Fibroblast of lung (primary cell): ENCODE measurements around the gene NKX2-1. TPM values are rescaled to one million over a fixed set of nuclear protein-coding genes. Genes with fewer than 3 reads are reported as not detected.
A peak's percentile ranks its signal among the peaks of the same experiment; 100 is the strongest.

Experiments
- DNase-seq, 2 donors: peaks; one replicate each; pipeline versions ENCODE4 v3.0.0 to v3.0.0-alpha.2; 2010; ENCODE audit warnings: low read depth in 2 of 2
- H2AFZ ChIP-seq: 2 replicates; pipeline ENCODE4 v1.5.1; 2012; ENCODE audit warnings: low read length, control low read depth, inconsistent platforms
- H3K27ac ChIP-seq: 2 replicates; pipeline ENCODE4 v1.5.1; 2011; ENCODE audit warnings: low read length, control low read depth; ENCODE audit not compliant: insufficient read depth
- H3K27me3 ChIP-seq: 2 replicates; pipeline ENCODE4 v1.5.1; 2011; ENCODE audit warnings: mild to moderate bottlenecking, low read length; ENCODE audit not compliant: control insufficient read depth, insufficient read depth
- H3K36me3 ChIP-seq: 2 replicates; pipeline ENCODE4 v1.5.1; 2011; ENCODE audit warnings: low read length; ENCODE audit not compliant: control insufficient read depth, insufficient read depth
- H3K4me1 ChIP-seq: 2 replicates; pipeline ENCODE4 v1.5.1; 2011; ENCODE audit warnings: low read length; ENCODE audit not compliant: control insufficient read depth, insufficient read depth; ENCODE audit errors: extremely low read depth
- H3K4me2 ChIP-seq: 2 replicates; pipeline ENCODE4 v1.5.1; 2011; ENCODE audit warnings: low read length, control low read depth; ENCODE audit not compliant: insufficient read depth; ENCODE audit errors: extremely low read depth
- H3K4me3 ChIP-seq, 4 experiments: fragments of 200-600 bp in 1 of 4; sonication (generic) in 1 of 4; replicated peaks in 1 of 4; 2 replicates each; pipeline ENCODE4 v1.5.1; 2011 to 2016; ENCODE audit warnings: low read length in 4 of 4, low read depth in 3 of 4, mild to moderate bottlenecking in 3 of 4, control low read depth in 2 of 4, inconsistent platforms in 1 of 4, mixed read lengths in 1 of 4; ENCODE audit not compliant: insufficient read depth in 1 of 4; ENCODE audit errors: control extremely low read depth in 1 of 4
- H3K79me2 ChIP-seq: 2 replicates; pipeline ENCODE4 v1.5.1; 2012; ENCODE audit warnings: mild to moderate bottlenecking, low read length, inconsistent platforms; ENCODE audit not compliant: control insufficient read depth, insufficient read depth
- H3K9ac ChIP-seq: 2 replicates; pipeline ENCODE4 v1.5.1; 2011; ENCODE audit warnings: mild to moderate bottlenecking, low read length, control low read depth; ENCODE audit not compliant: insufficient read depth
- H3K9me3 ChIP-seq: 2 replicates; pipeline ENCODE4 v1.5.1; 2012; ENCODE audit warnings: low read depth, low read length; ENCODE audit not compliant: control insufficient read depth, insufficient read depth
- H4K20me1 ChIP-seq: 2 replicates; pipeline ENCODE4 v1.5.1; 2011; ENCODE audit warnings: low read length; ENCODE audit not compliant: control insufficient read depth, insufficient read depth; ENCODE audit errors: extremely low read depth
- EZH2 ChIP-seq: IDR thresholded peaks from 2 replicates; pipeline ENCODE4 v1.5.1; 2012; ENCODE audit warnings: low read length, control low read depth, mild to moderate bottlenecking; ENCODE audit errors: missing control alignments
- polyA plus RNA-seq, 2 donors: library from polyadenylated mRNA; depleted of rRNA in 1 of 2; stranded (reverse) in 1 of 2; unstranded in 1 of 2; fragments of >200 nt; gene quantifications; 2 replicates each; pipeline ENCODE4 v1.2.1, GENCODE V29; 2011 to 2012; ENCODE audit warnings: missing spikeins in 1 of 2
- total RNA-seq: library from RNA; depleted of rRNA; stranded (reverse); fragments of >200 nt; gene quantifications from 2 replicates; pipeline ENCODE4 v1.2.1, GENCODE V29; 2014
- TF ChIP-seq, protein P1 (sequence below), 2 donors: IDR thresholded peaks in 1 of 2; conservative IDR thresholded peaks in 1 of 2; 1 replicate in 1 of 2; 2 replicates in 1 of 2; pipeline ENCODE4 v1.5.1; 2011 to 2012; ENCODE audit warnings: low read length in 2 of 2, control low read depth in 1 of 2, inconsistent platforms in 1 of 2, low read depth in 1 of 2, mild to moderate bottlenecking in 1 of 2

NKX2-1 gene
- total and polyA plus RNA-seq, 2 donors (not counting 1 experiment from before 2014, with no cell fraction given) = not detected

DNA sequence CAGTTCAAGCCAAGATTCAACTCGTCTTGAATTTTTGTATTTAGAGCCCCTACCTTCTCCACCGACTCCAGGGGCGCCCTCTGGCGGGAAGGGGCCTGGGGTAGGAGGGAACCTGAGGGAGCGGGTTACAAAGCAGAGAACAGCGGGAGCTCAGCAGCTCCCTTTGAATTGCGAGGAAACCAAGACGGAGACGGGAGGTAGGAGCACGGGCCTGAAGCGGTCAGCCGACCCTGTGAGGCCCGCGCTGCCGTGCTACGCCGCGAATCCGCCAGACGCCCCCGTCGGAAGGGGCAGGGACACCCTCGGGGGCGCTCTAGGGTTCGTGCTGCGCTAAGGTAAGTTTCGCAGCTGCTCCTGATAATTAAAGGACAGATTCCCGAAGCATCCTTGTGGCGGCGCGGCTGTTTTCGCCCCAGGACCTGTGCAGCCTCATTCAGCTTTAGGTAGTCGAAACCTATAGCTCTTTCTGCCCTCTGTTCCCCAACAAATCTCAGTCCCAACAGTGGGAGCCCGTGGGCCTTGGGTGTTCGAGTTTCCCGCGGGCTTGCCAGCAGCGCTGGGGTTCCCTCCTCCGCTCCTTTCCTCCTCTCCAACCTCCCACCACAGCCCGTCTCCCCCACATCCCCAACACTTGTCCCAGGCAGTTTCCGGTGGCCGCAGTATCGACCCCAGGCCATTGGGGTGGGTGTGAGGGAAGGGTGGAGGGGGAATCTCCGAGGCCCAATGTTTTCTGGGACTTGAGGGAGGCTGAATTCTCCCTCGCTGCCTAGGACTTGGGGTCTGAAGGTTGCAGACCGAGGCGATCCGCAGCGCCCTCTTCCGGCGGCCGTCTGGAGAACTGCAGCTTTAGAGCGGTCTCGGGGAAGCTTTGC lies 5.1 kb upstream of the NKX2-1 start:
- Histone ChIP-seq H3K27me3 (peaks cover 51% of the 10 kb centered on the region), H3K79me2 (no peaks in the 10 kb centered on the region), H3K27ac (no peak overlapping the region), H3K4me3 (no peak overlapping the region), H3K9ac (no peak overlapping the region), H2AFZ (no peak overlapping the region), H4K20me1 (no peaks in the 10 kb centered on the region), H3K4me1 (no peaks in the 10 kb centered on the region), H3K4me2 (no peak overlapping the region), H3K9me3 (no peaks in the 10 kb centered on the region), H3K36me3 (no peaks in the 10 kb centered on the region)
- TF ChIP-seq, protein P1, sequence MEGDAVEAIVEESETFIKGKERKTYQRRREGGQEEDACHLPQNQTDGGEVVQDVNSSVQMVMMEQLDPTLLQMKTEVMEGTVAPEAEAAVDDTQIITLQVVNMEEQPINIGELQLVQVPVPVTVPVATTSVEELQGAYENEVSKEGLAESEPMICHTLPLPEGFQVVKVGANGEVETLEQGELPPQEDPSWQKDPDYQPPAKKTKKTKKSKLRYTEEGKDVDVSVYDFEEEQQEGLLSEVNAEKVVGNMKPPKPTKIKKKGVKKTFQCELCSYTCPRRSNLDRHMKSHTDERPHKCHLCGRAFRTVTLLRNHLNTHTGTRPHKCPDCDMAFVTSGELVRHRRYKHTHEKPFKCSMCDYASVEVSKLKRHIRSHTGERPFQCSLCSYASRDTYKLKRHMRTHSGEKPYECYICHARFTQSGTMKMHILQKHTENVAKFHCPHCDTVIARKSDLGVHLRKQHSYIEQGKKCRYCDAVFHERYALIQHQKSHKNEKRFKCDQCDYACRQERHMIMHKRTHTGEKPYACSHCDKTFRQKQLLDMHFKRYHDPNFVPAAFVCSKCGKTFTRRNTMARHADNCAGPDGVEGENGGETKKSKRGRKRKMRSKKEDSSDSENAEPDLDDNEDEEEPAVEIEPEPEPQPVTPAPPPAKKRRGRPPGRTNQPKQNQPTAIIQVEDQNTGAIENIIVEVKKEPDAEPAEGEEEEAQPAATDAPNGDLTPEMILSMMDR (conservative IDR thresholded peaks at IDR 0.05 in 1 of 2, IDR thresholded peaks at IDR 0.05 in 1 of 2; ENCODE audit: low read depth in 1 of 2, low read length in 2 of 2) = peak in 1 of 2 donors; percentile 41
- TF ChIP-seq EZH2 = peak; percentile 81
- DNase-seq = no peak

GRCh38 chr14:36524220-36524837 lies 4.3 kb upstream of the NKX2-1 start:
- Histone ChIP-seq H3K27ac (no peak overlapping the region), H3K9me3 (no peaks in the 10 kb centered on the region), H2AFZ (no peak overlapping the region), H3K4me3 (no peak overlapping the region), H3K36me3 (no peaks in the 10 kb centered on the region), H4K20me1 (no peaks in the 10 kb centered on the region), H3K79me2 (no peaks in the 10 kb centered on the region), H3K4me2 (no peak overlapping the region), H3K9ac (no peak overlapping the region), H3K27me3 (peaks cover 57% of the 10 kb centered on the region), H3K4me1 (no peaks in the 10 kb centered on the region)
- DNase-seq = no peak
- TF ChIP-seq, protein P1 (conservative IDR thresholded peaks at IDR 0.05 in 1 of 2, IDR thresholded peaks at IDR 0.05 in 1 of 2; ENCODE audit: low read depth in 1 of 2, low read length in 2 of 2) = no peak

DNA sequence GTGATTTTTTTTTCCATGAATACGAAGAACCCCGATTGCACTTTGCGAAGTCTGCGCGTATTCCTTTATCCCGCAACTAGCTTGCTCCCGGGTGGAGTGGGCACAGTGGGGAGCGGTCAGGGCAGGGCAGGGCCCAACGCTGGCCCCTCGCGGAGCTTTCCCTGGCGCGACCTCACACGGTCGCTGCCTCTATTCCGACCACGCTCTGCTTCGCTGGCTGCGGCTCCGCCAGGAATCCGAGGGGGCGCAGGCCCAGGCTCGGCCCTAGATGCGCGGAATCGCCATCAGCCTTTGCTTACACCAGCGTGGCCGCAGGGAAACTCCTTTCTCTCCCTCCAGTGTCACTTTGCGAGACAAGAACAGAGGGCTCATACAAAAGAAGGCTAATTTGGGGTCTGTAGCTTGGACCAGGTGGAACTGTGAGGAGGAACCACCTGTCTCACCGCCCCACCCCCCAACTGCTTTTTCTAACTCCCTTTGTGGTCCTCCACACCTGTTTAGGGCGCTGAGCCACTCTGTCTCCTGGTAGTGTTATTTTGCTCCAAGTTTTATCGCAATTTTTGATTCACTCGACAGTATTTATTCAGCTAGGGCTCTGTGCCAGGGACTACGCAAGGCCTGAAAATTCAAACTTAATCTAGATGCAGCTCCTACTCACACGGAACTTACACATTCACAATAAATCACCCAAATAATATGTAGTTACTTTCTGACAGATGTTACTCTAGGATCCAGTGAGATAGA lies 3.1 kb upstream of the NKX2-1 start:
- Histone ChIP-seq H2AFZ (no peak overlapping the region), H3K27me3 (peaks cover 68% of the 10 kb centered on the region), H4K20me1 (no peaks in the 10 kb centered on the region), H3K79me2 (no peaks in the 10 kb centered on the region), H3K9ac (no peak overlapping the region), H3K27ac (no peak overlapping the region), H3K36me3 (no peaks in the 10 kb centered on the region), H3K4me3 (no peak overlapping the region), H3K4me1 (no peaks in the 10 kb centered on the region), H3K9me3 (no peaks in the 10 kb centered on the region), H3K4me2 (no peak overlapping the region)
- TF ChIP-seq EZH2 = no peak
- TF ChIP-seq, protein P1 (conservative IDR thresholded peaks at IDR 0.05 in 1 of 2, IDR thresholded peaks at IDR 0.05 in 1 of 2; ENCODE audit: low read depth in 1 of 2, low read length in 2 of 2) = no peak
- DNase-seq = no peak
